ENCODE data around the gene IQCE.

IQCE gene

GRCh38 chr7:2633538-2634266 is 74.9 kb downstream of the IQCE start:
- no peak for DNase-seq (ENCODE audit: low spot score)

- DNase-seq (ENCODE audit: low spot score) = no peak
Observed at GRCh38 chr7:2634267-2635145, 75.7 kb downstream of the IQCE start.

- DNase-seq (ENCODE audit: low spot score) = no peak
Observed at GRCh38 chr7:2635148-2635668, 76.4 kb downstream of the IQCE start.

- DNase-seq (ENCODE audit: low spot score) = no peak
Observed at GRCh38 chr7:2635810-2636701, 77.3 kb downstream of the IQCE start.

GRCh38 chr7:2637066-2637471 is 78.3 kb downstream of the IQCE start:
- no peak for DNase-seq (ENCODE audit: low spot score)

GRCh38 chr7:2637505-2638223 is 78.9 kb downstream of the IQCE start:
- DNase-seq (ENCODE audit: low spot score) = no peak

- DNase-seq (ENCODE audit: low spot score) = no peak
Observed at GRCh38 chr7:2638224-2638991, 79.6 kb downstream of the IQCE start.

GRCh38 chr7:2639181-2639681 is 80.5 kb downstream of the IQCE start:
- DNase-seq (ENCODE audit: low spot score) = no peak

- no peak for DNase-seq (ENCODE audit: low spot score)
Observed at GRCh38 chr7:2639695-2640481, 81.1 kb downstream of the IQCE start.

GRCh38 chr7:2640482-2640830 is 81.7 kb downstream of the IQCE start:
- DNase-seq (ENCODE audit: low spot score) = no peak

GRCh38 chr7:2640846-2641316 is 82.1 kb downstream of the IQCE start:
- no peak for DNase-seq (ENCODE audit: low spot score)

GRCh38 chr7:2641406-2642393 is 82.9 kb downstream of the IQCE start:
- DNase-seq (ENCODE audit: low spot score) = no peak

- DNase-seq (ENCODE audit: low spot score) = no peak
Observed at GRCh38 chr7:2643386-2644219, 84.8 kb downstream of the IQCE start.

GRCh38 chr7:2644220-2644561 is 85.4 kb downstream of the IQCE start:
- DNase-seq (ENCODE audit: low spot score) = no peak

- DNase-seq (ENCODE audit: low spot score) = no peak
Observed at GRCh38 chr7:2644562-2645273, 85.9 kb downstream of the IQCE start.

GRCh38 chr7:2645274-2645868 is 86.6 kb downstream of the IQCE start:
- DNase-seq (ENCODE audit: low spot score) = peak; percentile 16

- DNase-seq (ENCODE audit: low spot score) = no peak
Observed at GRCh38 chr7:2646336-2646679, 87.5 kb downstream of the IQCE start.
